ENCODE measurements around the gene ENGASE.
A peak's percentile ranks its signal among the peaks of the same experiment; 100 is the strongest.

ENGASE gene

DNA sequence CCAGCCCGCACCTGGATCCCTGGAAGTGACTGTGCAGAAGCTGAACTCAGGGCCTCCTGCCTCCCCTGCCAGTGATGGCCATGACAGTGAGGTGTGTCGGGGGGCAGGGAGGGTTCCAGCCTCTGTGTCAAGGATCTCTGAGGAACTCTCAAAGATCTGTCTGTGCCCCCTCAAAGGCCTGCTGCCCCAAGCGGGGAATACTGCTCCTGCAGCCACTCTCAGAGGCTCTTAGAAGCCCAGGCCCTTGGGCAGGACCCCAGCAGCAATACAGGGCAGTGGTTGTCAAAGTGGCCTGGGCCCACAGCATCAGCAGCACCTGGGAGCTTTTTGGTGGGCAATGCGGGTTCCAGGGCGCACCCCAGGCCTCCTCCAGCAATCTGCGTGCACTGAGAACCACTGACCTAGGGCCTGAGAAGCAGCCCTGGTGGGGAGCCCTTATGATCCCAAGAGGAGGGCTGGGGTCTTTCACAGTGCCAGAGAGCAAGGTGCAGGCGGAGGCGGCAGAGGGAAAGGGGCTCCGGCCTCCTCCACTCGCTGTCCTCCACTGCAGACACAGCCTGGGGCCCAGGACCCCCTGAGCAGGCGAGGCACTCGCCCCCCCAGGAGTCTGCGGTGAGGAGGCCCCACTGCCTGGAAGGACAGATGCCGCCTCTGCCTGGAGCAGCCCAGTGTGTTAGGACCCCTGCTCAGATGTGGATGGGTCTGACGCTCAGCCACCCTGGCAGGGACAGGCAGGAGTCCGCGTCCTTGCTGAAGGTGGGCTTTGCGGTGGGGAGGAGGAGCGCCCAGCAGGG is 42.1 kb downstream of the ENGASE start:
- no peak for DNase-seq

DNA sequence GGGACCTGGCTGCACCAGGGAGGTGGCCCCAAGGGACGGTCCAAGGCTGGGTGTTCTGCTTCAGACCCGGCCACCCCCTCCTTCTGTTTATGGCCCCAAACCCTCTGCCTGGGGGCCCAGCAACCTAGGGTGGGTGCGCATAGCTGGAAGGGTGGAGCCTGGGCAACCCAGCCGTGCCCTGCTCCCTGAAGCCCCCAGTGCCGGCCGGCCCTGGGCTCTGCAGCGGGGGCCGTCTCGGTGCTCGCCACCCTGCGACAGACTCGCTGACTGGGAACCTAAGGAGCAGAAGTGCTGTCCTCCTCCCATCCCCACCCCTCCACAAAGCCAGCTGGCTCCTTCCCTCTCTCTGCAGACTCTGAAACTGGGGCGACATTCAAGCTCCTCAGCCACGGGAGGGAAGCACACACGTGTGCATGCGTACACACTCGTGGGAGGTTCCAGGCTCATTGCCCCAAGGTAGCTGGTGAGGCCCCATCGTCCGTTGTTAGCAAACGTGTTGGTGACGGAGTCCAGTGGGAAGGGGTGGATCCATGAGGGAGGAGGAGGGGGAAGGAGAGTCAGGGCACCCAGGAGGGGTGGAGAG is 43.4 kb downstream of the ENGASE start:
- DNase-seq, result no peak

DNA sequence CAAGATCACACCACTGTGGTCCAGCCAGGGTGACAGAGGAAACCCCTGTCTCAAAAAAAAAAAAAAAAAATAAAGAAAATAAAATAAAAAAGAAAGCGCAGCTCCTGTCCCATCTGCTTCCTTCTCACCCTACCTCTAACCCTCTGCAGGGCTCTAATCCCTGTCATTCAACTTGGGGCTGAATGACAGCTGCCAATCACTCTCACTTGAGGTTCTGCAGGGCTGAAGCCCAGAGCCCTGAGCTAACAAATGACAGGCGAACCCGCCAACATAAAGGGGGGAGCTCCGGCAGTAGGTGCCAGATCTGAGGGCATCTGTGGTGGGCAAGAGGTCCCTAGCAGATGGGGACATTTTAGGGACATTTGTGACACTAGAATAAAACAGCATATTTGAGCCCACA is 44.3 kb downstream of the ENGASE start:
- no peak for DNase-seq

DNA sequence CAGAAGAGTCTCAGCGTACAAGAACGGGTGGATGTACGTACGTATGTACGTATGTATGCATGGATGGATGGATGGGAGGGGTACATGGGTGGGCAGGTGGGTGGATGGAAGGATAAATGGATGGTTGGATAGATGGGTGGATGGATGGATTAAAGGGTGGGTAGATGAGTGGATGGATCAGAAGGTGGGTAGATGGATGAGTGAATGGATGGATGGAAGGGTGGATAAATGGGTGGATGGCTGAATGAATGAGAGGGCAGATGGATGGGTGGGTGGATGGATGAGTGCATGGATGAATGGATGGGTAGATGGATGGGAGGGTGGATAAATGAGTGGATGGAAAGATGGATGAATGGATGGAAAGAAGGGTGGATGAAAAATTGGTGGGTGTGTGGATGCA is 45.6 kb downstream of the ENGASE start:
- no peak for DNase-seq

DNA sequence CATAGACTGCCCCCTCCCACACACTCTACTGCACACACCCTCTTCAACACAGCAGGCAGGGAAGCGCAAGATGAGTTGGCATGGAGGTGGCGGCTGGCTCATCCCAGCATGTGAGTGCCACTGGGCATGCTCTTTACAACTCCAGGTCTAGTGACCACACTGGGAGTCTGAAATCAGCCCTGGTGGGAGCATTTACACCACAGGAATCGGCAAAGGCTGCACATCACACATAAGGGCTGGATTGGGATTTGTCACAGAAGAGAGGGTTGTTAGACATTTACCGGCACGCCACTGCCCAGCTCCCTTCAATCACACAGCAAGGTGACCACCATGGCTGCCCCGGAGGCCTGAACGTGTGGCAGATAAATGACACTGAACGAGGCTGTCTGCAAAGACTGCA is 49.4 kb downstream of the ENGASE start:
- DNase-seq, result no peak

DNA sequence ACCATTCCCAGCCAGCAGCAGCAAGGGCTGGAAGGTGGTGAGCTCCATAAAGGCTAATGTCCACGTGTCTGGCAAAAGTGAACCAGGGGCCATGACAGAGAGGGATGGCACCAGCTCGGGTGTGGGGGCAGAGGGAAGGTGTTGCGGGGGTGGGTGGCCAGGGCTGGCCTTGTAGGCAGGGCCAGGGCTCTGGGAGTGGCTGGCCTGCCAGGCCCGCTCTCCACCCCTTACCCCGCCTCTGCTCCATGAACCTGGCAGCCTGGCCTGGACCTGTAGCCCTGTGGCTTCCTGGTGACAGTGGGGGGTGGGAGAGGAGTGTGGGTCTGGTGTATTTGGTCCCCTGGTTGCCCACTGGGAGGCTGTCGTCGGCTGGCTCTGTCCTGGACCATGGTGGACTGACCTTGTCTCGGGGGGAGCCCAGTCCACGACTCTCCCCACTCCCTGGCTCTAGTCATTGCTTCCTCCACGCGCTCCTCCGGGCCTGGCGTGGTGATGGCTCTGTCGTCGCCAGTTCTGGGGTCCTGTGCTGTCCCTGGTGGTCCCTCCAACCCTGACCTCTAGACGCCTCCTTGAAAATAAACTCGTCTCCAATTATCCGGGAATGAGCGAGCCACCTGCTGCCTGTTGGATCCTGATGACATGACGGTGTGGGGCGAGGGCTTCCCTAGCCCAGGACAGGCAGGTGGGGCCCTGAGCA is 50.0 kb downstream of the ENGASE start:
- DNase-seq, result no peak

DNA sequence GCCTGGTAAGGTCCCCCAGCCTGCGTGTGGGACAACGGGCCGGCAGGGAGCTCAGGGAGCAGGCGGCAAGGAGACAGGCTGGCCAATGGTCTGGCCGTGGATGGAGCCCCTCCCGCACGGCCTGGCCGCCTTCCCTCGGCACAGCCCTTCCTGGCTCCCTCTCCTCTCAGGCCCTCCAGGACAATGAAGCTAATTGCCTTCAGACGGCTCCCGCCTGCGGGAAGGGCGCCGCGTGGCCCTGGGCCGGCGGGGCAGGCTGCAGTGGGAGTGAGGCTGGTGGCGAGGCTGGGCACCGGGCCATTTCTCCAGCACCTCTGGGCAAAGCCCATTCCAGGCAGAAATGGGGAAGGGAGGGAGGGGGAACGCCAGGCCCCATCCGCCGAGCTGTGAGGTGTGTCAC is 50.9 kb downstream of the ENGASE start:
- DNase-seq, result peak; percentile 35

DNA sequence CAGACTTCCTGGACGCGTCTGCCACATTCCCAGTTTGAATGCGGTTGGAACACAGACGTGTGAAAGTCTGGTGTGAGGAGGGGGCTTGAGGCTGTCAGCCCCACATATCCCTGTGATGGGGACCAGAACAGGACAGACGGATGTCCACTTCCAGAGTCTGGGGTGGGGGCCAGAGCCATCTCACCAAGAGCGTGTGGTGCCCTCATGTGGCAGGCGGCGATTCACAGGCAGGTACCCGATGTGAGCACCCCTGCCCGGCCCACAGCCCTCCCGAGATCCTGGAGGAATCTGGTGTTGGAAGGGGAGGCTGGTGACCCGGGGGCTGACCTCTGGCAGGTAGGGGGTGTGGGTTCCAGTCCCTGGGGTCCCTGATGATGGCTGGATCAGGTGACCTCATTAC is 51.5 kb downstream of the ENGASE start:
- no peak for DNase-seq

DNA sequence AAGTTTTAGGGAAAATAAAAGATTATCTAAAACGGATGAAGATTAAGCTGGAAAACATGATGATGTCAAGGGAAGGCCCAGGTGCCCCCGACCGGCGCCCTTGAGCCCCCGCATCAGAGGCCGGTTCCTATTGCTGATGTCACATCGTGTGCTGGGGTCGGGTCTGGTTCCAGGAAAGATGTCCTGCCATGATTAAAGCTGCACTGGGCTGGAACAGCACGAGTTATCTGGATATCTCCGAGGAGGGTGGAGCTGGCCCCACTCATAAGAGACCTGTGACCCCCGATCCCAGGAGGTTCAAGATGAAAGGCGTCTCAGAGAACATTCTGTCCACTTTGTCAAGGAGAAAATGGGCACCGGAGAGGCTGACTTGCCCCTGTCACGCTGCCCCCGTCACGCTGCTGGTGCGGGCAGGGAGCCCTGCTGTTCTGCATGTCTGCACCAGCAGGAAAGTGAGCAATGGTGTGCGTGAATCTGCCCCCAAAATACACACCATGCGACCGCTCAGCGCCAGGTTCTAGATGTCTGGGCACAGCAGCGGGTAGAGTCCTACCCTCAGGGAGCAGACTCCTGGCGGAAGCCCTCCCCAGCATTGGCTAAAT is 53.0 kb downstream of the ENGASE start:
- no peak for DNase-seq

DNA sequence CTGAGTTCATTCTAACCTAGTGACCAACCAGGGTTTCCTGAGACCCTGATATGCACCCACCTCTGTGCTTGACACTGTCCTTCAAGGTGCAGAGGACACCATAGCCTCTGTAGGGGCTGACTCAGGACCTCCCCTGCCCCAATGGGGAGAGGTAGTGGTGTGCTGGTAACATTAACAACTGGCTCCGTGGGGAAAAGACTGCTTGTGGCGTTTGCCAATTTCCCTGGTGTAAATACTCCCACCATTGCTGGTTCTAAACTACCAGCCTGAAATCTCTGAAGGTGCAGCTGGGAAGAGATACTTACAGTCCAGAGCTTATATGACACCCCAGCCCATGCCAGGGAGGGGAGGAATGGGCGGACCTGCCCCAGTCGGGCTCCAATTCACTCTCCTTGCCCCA is 54.9 kb downstream of the ENGASE start:
- DNase-seq, result no peak

DNA sequence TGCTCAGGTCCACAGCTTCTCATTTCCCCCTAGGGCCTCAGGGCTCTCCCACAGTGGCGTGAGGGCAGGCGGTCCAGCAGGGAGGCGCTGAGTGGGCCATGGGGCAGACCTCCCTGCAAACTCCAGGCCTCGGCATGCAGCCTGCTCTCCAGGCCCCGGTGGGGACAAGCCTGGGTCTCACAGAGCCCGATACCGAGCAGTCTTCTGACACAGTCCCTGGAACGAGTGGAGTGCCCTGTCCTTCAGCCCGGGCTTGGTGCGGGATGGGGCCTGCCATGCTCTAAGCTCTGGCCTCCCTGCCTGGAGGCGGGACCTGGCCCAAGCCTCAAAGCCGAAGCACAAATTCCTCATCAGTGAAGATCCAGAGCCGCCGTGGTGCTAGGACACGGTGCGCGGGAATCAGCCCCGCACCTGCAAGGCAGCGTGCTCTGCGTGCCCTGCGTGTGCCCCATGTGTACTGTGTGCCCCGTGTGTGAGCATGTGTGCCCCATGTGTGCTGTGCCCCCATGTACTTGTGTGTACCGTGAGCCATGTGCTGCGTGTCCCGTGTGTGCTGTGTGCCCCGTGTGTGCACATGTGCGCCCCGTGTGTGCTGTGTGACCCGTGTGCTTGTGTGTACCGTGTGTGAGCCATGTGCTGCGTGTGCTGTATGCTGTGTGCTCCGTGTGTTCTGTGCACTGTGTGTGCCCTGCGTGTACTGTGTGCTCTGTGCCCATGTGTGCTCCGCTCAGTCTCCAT is 56.1 kb downstream of the ENGASE start:
- DNase-seq, result no peak

DNA sequence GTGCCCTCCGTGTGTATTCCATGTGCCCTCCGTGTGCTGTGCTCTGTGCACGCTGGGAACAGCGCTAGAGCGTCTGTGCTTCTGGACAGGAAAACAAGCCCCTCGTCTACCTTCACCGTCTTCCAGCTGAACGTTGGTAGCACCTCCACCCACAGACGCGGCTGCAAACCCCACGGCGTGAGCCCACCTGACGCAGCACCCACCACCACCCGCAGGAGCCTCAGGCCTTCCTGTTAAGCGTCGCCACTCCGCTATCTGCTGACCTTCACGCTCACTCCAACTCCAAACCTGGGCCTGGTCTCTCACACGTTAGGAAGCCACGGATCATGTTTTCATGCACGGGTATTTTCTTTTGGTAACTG is 56.6 kb downstream of the ENGASE start:
- no peak for DNase-seq

DNA sequence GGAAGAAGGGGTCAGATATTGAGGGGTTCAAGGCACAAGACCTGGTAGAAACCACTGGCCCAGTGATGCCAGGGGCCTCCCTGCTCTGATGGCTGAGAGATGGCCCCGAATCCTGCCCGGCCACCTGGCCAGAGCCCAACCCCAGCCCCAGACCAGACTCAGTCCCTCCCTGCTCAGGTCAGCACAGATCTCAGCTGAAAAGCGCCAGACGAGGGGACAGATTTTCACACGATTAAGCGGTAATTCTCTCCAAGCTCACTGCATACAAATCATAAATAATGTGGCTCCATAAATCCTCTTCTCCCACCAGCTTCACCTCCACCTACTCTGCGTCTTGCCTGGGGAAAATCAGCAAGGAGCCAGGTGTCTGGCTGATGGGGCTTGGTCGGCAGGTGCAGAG is 57.1 kb downstream of the ENGASE start:
- no peak for DNase-seq

DNA sequence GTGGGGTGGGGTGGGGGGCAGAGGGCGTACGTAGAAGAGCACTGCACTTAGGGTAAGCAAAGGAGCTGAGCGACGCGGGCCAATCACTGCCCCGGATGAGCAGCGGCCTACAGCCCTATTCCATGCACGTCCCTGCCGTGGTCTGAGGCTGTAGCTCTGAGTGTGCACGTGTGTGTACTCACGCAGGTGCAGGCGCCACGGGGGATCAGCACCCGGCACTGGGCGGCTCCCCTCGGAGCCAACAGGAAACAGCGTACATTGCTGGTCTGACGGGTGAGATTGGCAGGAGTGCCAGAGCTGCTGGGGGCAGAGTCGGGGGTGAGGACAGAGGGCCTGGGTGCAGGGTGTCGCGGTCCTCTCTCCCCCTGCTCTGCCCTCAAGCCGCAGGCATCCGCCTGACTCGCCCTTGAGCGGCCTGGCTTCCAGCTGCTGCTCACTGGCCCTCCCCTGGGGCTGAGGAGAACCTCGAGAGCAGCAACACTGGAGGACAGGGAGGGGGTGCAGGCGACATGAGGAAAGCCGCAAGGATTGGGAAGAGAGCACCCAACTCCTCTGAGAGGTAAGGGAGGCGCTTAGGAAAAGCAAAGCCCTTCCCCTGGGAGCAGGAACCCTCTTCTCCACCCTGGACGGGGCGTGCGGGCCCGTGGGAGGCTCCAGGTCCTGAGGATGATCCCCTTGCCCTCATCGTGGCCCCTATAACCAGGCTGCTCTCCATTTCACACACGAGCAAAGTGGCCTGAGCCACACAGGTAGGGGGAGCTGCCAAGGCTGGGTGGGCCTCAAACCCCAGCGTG is 57.8 kb downstream of the ENGASE start:
- peak; percentile 72 for DNase-seq

DNA sequence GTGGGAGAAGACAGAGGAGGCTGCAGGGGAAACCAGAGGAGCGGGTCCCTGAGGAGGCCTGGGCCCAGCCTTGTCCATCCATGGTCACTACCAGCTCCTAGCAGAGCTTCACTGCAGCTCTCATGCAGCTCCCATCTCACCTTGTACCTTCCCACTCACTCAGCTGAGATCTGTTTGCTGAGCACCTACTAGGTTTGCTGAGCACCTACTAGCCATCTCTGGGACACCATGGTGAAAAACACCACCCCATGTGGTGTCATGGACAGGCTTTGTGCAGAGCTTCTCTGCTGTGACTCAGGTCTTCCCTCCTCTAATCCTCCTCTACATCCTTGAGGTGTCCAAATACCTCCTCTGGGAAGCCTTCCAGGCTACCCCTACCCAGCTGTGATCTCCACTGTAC is 58.6 kb downstream of the ENGASE start:
- DNase-seq, result no peak

DNA sequence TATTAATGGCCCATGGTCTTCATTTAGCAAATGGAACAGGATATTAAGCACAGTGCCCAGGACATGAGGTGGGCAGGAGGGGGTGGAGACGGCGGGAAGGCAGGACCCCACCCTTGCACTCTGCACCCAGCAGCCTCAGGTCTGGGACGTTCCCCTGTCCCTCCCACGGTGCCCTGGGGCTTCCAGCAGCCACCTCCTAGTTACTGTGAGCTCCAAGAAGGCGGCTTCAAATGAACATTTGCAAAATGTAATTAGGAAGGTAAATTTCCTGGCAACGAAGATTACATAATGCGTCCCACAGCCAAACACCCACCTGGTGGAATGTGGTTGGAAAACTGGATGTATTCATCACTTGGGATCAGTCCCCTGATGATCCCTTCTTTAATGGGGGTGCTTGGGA is 59.4 kb downstream of the ENGASE start:
- no peak for DNase-seq

DNA sequence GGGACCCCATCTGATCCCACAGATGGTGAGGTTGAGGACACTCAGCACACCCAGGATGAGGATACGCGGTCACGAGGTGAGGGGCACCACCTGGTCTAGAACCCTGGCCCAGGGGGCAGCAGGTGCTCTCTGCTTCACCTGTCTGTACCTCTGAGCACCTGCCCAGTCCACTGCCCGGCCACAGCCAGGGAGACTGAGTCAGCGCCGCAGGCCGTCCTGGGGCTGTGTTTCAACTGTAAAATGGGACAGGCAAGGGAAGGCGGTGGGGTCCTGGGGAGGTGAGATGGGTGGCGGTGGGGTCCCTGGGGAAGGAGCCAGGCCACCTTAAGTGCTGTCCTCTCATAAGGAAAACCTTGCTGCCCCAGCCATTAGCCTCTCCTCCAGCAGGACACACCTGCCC is 60.4 kb downstream of the ENGASE start:
- DNase-seq, result no peak

DNA sequence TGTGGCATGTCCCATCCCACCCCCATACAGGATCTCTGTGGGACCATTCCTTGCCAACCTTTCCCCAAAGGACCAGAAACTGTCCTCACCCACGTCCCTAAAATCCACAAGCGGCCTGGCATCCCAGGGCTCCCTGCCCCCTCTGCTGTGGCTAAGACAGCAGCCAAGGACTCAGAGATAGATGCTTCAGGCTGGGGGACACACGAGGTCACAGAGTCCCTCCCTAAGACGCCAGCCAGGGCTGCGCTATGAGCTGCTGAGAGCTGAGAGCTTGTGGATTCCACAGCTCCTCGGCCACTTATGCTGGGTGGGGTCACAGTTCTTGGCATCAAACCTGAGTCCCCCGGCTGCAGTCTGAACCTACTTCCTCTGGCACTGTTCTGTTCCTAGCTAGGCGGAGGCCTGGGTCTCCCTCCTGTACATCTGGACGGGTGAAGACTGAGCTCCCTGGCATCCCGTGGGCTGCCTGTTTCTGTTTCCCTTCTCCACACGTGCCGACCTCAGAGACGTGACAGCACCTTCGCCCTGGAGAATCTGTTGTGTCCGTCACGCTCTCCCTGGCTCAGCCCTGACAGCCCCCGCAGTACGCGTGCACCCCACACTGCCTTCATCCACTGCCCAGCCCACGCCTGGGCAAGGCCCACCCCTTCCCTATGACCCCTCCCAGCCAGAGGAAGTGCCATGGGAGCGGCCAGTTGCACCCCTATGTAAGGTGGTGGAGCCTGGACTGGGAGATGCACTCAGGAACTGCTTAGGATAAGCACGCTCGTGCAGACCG is 61.2 kb downstream of the ENGASE start:
- no peak for DNase-seq

Data from NCI-H1092 (cell line).